Fibroblast of peridontal ligament (primary cell): ENCODE data around the gene CNGB1.
"Not testable (repeated sequence)": the region's sequence is repeated elsewhere in the genome, so short reads cannot be mapped to it uniquely, and the experiment has no call there.

Experiments
- DNase-seq: peaks from one replicate; pipeline ENCODE4 v3.0.0-alpha.2; 2010; ENCODE audit errors: extremely low read depth

CNGB1 gene

DNA sequence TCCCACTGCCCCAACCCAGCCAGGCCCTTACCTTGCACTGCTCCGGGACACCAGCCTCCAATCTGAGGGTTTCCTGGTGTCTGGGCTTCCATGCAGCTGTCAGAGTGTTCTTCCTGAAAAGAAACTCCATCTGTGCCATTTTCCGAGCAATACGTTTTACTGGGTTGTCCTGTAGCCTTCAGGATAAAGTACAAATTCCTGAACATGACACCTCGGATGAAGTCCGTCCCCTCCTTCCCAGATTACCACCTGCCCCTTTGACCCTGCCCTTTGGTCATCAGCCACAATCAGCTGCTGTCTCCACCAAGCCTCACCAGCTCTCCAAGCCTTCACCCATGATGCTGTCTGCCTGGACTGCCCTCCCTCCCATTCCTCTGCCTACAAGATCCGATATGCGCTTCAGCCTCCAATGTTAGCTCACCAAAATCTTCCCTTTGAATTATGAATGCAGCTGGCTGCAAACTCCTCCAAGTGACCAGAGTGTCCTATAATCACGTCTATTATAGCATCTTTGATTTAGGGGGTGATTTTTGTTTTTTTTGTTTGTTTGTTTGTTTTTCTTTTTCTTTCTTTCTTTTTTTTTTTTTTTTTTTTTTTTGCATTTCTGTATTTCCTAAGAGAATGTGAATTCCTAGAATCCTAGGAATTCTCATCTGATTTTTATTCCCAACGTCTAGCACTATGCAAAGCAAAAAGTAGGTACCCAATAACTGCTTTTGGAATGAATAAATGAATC is 108.1 kb downstream of the CNGB1 start:
- DNase-seq, result no peak

- DNase-seq, result peak; percentile 23
Measured at GRCh38 chr16:57859331-57859730, 111.6 kb downstream of the CNGB1 start.

DNA sequence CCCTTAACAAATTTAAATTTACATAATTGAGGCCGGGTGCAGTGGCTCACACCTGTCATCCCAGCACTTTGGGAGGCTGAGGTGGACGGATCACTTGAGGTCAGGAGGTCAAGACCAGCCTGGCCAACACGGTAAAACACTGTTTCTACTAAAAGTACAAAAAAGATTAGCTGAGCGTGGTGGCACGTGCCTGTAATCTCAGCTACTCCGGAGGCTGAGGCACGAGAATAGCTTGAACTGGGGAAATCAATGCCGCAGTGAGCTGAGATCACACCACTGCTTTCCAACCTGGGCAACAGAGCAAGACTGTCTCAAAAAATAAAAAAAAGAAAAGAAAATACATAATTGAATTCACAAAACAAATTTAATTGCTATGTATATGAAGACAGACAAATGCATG is 112.3 kb downstream of the CNGB1 start:
- no peak for DNase-seq

GRCh38 chr16:57857991-57858390 is 112.9 kb downstream of the CNGB1 start:
- not testable (repeated sequence) for DNase-seq

GRCh38 chr16:57855188-57855587 is 115.7 kb downstream of the CNGB1 start:
- DNase-seq, result no peak

DNA sequence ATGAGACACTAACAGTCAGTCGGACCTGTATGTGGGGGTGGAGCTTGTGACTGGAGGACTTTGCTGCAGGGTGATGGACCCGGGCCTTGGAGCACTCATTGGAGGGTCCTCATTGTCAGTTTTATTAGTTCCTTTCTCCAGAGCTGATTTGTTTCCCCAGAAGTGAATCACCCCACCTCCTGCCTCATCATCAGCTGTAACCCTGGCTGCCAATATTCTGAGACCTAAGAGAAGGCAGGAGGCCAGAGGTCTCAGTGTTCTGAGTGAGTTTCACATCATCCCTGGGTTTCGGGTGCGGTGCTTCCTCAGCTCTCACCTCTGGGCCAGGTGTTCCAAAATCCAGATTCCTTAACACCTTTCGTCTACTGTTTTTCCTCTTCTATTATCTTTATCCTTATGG is 118.7 kb downstream of the CNGB1 start:
- DNase-seq, result no peak

- DNase-seq, result no peak
Measured at GRCh38 chr16:57848181-57848580, 122.7 kb downstream of the CNGB1 start.

DNA sequence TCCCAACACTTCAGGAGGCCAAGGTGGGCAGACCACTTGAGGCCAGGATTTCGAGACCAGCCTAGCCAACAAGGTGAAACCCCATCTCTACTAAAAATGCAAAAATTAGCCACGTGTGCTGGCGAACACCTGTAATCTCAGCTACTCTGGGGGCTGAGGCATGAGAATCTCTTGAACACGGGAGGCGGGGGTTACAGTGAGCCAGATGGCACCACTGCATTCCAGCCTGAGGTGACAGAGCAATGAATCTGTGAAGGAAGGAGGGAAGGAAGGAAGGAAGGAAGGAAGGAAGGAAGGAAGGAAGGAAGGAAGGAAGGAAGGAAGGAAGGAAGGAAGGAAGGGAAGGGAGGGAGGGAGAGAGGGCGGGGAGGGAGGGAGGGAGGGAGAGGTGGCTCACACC is 124.0 kb downstream of the CNGB1 start:
- DNase-seq, result not testable (repeated sequence)

- no peak for DNase-seq
Measured at GRCh38 chr16:57846078-57846697, 124.7 kb downstream of the CNGB1 start.

GRCh38 chr16:57845115-57845514 is 125.8 kb downstream of the CNGB1 start:
- no peak for DNase-seq

DNA sequence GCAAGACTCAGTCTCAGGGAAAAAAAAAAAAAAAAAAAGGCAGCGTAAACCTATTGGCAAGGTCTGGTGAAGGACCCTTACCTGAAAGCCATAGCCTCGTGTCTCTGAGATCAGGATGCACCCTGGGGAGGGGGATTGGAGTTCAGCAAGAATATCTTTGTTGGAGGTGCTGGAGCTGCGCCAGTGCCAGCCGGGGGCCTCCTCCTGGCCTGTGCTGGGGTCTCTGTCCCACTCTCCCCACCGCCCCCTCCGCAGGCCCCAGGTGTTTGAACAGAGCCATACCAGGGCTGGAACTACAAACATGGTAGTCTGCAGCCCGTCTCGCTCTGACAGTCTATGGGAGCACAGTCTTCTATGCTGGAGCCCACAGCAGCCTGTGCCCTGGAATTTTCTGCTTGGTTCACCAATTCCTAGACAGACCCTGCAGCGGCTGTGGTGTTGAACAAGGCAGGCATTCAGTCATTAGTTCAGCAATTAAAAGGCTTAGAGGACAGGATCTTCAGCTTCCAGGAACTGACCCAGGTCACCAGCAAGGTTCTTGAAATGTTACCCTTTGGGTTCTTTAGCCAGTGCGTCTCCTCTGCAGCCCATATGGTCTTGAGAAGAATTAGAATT is 126.4 kb downstream of the CNGB1 start:
- no peak for DNase-seq

DNA sequence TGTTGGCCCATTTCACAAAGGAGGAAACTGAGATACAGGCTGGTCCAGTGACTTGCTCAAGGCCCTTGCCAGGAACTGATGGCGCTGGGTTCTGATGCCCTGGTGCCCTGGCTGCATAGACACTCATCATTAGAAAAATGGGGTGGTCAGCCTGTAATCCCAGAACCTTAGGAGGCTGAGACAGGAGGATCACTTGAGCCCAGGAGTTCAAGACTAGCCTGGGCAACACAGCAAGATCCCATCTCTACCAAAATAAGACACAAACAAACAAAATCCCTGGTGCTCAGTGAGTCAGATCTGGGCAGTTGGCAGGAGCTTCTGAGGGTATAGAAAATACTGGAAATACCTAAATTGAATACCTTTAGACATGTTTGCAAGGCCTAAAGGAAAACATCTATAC is 127.5 kb downstream of the CNGB1 start:
- no peak for DNase-seq

GRCh38 chr16:57842601-57843000 is 128.3 kb downstream of the CNGB1 start:
- no peak for DNase-seq

DNA sequence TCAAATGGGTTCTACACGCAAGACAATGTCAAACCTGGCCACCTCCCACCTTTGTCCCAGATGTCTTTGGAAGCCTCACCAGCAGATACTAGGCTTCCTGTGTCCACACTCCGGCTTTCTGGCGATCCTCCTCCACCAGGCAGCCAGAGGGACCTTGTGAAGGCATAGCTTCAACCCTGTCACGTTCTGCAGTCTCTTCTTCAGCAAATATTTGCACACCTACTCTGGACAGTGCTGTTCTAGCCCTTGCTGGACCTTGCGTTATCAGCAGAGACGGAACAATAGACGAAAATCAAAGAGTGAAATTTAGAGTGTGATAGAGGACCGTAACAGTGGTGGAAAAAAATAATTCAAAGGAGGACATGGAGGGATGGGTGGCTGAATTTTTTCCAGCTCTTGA is 130.1 kb downstream of the CNGB1 start:
- no peak for DNase-seq

DNA sequence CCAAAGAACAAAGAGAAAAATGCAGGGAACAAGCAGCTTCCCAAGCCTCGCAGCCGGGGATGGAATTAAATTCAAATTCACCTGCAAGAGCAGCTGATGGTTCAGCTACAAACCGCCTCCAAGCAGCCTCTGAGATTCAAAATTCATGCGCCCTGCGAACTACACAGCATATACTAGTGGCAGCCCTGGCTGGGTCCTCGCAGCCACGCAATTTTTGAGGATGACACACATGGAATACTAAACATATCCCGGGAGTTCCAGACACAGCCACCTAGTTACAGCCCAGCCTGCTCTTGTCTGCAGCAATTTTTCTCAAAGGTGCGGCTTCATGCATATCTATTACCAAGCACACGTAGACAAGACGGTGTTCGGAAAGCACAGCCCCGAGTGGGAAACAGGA is 132.8 kb downstream of the CNGB1 start:
- DNase-seq, result no peak

- DNase-seq, result no peak
Measured at GRCh38 chr16:57837305-57838125, 133.4 kb downstream of the CNGB1 start.

GRCh38 chr16:57835439-57835838 is 135.5 kb downstream of the CNGB1 start:
- DNase-seq, result peak; percentile 43

DNA sequence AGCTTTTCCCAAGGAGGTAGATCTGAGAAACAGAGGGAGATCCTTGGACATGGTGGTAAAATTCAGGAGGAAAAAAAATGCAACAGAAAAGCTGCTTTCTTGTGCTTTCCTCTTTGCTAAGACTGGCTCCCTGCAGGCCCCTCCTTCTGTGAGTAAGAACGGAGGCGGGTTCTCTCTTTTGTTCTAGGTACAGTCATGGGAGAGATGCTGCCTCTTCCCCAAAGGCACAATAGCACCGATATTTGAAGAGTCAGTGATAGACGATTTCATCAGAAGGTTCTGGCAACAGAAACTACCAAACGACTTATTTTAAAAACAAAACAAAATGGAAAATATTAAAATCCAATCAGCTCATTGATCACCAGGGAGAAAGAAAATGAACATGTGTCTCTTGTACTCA is 136.0 kb downstream of the CNGB1 start:
- no peak for DNase-seq
